Non-pigmented ciliary epithelial cell (primary cell): ENCODE data around the gene CCNK.

Experiments used
- DNase-seq: peaks from one replicate; pipeline ENCODE4 v3.0.0-alpha.2; 2010; ENCODE audit warnings: low read depth

The CCNK gene

DNA sequence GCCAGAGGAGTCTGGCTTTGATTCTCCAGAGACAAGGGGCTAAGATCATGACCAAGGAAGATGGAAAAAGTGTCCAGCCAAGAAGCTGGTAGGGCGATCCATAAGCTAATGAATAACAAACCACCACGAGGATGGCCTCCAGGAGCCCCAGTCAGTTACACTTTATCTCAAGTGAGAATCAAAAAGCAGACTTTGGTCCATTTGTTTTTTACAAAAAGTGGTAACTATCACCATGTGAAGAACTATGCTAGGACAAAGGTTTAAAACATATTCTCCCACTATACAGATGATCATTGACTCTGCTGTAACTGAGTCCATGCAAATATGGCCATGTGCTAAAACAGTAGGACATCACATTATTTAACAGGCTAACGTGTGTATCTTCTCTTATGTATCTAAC is 14.5 kb upstream of the CCNK start:
- DNase-seq = no peak

DNA sequence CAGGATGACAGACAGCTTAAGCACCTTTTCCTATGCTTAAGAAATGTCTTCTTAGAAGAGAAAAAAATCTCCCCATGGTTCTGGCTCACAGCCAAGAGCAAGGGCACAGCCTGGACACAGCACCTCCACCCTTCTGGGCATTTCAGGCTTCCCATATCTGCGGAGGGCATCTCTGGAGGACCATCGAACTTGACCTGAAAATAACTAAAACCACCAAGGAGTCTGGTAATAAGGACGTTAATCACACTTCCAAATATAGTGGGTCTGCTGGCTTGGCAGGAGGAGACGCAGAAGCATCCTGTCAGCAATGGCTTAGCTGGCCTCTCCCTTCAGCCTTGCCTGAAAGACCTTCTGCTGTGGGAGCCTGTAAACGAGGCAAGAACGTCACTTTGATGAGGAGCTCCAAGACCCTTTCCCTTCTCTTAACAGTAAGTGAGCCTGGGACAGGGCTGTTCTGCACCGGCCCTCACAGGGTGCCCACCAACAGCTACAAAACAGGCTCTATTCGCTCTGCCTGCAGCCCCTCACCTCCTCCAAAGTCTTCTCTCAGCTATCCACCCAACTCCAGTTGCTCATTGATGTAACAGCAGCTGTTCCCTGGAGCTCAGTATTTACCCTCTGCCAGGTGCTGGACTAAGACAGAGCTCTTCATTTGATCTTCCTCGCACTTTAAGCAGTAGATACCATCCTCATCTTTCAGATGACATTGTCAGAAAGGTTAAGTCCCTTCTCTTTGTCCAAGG is 13.7 kb upstream of the CCNK start:
- DNase-seq = no peak

DNA sequence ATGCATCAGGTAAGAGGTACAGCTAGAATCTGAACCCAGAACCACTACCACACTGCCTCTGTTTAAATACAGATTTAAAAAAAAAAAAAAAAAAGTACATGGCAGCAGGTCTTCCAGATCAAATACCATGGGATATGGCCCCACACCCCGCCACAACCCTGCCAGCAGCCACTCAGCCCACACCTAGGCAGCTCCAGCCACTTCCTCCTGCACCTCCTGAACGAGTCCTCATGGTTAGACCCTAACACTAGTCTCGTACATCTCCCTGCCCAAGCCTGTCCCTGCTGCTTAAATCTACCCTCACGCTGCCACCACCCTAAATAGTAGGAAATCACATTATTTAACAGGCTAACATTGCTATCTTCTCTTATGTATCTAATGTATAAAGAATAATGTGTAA is 13.1 kb upstream of the CCNK start:
- no peak for DNase-seq

DNA sequence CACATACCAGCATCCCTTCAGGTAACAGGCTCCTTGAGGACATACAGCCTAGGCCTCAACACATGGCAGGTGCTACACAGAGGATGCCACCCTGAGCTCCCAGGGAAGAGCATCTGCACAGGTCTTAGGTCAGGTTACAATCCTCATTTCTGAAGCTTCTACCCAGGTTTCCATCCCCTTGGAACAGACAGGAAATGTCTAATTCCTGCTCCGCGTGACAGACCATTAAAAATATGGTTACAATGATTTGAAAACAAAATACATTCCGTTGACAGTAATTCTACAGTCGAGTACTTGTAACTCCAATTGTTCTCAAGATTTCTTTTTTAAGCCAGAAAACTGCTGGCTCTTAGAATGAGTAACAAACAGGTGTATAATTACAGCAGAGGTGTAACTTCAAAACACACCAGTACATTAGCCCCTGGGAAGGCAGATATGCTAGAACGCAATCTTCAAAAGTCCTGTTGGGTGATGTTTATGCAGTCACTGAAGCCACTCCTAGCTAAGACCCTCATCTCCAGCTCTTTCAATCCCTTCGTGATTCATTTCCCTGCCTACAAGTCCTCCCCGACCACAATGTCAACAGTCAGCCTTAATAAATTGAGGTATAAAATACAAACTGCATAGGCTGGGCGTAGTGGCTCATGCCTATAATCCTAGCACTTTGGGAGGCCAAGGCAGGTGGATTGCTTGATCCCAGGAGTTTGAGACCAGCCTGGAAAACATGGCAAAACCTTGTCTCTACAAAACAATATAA is 12.2 kb upstream of the CCNK start:
- no peak for DNase-seq

- no peak for DNase-seq
Observed at GRCh38 chr14:99471731-99472130, 9.5 kb upstream of the CCNK start.

GRCh38 chr14:99472937-99473336 is 8.3 kb upstream of the CCNK start:
- DNase-seq = no peak

- no peak for DNase-seq
Observed at GRCh38 chr14:99473458-99473857, 7.8 kb upstream of the CCNK start.

- no peak for DNase-seq
Observed at GRCh38 chr14:99475179-99475578, 6.0 kb upstream of the CCNK start.

DNA sequence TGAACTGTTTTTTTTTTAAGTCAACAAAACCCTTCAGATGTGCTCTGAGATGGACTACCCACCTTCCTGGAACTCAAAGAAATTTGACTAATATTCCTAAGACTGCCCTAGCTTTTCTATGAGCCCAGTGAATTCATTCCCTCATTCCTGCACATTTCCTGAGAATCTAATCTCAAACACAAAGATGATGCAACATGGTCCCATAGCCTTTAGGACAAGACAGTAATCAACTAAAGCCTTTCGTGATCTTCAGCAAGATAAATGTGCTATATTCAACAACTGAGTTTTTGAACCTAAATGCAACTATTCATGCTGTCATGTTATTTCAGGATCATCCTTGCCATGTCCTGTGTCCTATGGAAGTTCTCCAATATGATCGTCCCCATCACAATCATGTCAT is 5.5 kb upstream of the CCNK start:
- no peak for DNase-seq

DNA sequence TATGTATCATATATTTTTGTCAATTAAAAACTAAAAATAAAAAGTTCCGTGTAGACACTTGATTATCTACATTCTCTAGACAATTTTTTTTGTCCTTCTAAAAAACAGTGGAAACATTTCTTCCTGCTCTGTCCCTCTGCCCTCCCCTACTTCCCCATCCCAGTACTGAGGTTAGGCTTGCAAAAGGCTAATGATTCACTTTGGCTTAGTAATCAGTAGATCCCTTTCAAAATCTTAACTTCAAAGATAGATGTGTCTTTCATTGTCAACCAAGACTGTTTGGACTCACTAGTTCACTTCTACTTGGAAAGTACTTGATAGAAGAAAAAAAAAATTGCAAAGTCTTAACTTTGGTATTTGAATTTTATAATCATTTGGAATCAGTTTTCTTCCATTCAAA is 4.3 kb upstream of the CCNK start:
- DNase-seq = no peak

GRCh38 chr14:99478128-99478527 is 3.1 kb upstream of the CCNK start:
- DNase-seq = no peak

- DNase-seq = no peak
Observed at GRCh38 chr14:99479160-99479905, 1.9 kb upstream of the CCNK start.

DNA sequence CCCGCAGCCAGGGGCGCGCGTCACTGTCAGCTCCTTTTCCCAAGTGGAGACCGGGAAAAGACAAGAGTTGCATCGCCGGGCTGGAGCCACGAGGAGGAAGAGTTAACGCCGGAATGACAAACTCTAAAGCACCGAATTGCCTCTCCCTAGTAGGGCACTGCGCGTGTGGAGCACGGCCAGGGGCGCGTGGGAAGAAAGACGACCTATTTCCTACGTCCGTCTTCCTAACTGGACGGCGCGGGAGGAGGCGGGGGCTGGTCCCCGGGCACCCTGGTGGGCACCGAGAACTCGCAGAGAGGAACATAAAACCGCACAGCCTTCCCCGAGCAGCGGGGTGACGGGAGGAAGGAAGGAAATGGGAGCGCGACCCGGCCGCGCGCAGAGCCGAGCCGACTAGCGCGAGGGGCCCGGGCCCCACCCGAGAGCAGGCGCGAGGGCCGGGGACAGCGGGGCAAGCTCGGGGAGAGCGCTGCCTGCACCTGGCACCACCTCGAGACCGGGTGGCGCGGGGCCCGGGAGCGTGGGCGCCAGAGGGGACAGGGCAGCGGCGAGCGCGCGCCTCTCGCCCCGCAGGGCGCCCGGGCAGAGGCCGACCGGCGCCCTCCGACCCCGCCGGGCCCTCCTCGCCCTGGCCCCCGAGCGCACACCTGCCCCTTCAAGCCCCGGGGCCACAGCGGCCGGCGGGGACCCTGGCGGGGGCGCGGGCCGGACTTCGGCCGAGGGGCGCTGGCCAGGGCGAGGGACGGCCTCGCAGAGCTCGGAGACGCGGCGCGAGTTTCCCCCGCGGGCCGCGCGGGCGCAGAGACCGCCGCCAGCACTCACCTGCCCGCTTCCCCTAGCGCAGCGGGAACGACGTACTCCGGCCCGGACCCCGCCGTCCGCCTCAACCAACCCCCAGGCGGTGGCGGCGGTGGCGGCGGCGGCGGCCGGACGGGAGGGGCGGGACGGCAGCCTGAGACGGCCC is 1.0 kb upstream of the CCNK start, which contains the start of gene SETD3:
Gene SETD3, minus strand, starts transcription at position 954 of the 964 bp plus-strand sequence. CDS start 15,054 bp downstream, outside the sequence.
- no peak for DNase-seq

DNA sequence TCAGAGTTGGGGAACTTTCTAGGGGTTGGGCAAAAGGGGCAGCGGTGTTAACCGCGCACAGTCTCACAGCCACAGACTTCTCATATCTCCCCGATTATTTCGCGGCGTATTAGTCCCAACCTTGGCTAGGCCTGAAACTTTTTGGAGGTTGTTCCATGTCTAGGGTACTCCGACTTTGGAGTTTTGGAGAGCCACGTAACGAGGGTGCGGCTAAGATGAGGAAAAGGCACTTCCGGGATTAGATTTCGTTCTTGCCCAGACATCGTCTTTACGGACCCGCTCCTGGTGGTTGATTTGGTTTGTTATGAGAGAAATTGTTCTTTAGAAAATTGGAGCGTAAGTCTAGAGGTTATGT is 513 bp downstream of the CCNK start:
- no peak for DNase-seq

DNA sequence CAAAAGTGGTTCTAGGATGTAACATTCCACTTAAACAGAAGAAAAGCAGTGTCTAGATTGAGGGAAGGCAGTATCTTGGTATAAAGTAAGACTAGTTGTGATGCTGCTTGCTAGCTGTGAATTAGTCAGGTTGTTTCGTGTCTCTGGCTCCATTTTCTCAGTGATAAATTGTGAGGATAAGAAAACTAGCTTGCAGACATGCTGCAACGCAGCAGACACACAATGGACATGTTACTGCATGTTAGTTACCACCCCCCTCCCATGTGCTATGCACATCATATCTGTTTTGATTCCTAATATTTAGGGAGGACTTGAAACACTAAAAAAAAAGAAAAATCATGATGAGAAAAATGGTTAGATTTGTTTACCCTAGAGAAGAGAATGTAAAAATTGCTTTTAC is 2.9 kb downstream of the CCNK start:
- DNase-seq = no peak

GRCh38 chr14:99497341-99497740 is 16.1 kb downstream of the CCNK start:
- no peak for DNase-seq

DNA sequence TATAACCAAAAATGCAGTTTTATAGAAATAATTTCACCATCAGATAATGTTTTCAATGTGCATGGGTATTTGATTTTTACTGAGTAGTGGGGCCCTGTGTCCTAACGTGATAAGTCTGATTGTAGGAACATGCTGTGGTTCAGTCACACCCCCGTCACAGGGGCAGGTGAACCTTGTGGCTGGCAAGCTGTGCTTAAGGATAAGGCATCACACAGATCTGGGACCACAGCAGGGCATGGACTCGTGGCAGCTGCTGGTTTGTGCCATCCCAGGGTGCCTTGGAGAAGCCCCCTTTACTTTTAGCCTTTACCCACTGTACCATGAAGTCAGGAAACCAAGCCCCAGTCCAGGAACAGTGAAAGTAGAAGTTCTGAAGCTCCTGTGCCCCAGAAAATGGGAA is 16.7 kb downstream of the CCNK start:
- DNase-seq = no peak

DNA sequence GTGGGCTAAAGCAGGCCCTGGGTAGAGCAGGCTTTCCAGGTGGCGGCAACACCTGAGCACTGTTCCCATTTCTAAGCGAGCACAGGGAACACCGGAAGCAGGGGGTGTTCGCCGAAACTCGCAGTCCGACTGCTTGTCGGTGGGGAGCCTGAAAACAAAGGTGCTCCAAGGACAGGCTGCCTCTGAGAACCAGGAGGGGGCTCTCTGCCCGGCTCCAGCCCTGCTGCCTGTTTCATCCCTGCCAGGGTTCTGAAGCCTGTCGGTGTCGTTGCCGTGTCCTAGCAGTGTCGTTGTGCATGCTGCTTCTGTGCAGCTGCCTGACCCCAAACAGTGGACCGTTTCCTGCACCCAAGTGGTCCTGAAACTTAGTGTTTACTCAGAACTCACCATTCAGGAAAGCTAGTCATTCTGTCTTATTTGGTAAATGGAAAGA is 21.8 kb downstream of the CCNK start:
- DNase-seq = no peak

DNA sequence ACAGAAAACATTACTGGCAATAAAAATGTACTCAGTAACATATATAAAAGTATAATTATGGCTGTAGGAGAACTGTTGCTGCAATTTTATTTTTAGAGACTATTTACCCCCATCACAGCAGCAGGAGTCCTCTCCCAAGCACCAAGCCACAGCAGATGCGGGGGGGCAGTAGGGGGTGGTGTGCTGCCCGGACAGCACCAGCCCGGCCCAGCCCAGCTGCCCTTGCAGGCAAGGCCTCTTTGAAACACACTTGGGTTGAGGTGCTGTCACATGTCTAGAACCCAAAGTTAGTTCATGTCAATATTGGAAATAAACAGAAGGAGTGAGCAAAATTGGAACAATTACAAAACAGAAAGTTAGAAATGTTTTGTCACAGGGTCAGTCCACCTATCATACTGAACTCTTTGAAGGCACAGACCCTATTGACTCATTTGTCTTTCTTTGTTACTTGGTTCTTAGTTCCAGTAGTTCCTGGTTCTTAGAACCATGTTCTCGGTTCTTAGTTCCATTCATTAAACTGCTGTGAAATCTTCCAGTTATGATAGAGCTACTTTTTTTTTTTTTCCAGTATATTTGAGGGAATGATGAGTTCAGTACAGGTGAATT is 22.7 kb downstream of the CCNK start:
- no peak for DNase-seq

- no peak for DNase-seq
Observed at GRCh38 chr14:99505089-99505488, 23.9 kb downstream of the CCNK start.

GRCh38 chr14:99506276-99506675 is 25.1 kb downstream of the CCNK start:
- DNase-seq = no peak
